Measurements from ENCODE around the gene USP3. TPM values are rescaled to one million over a fixed set of nuclear protein-coding genes. Genes with fewer than 3 reads are reported as not detected.
"Not testable (repeated sequence)": the region's sequence is repeated elsewhere in the genome, so short reads cannot be mapped to it uniquely, and the experiment has no call there.

The USP3 gene
- total RNA-seq, 1 donor from 2014 or later = 64.2 TPM

DNA sequence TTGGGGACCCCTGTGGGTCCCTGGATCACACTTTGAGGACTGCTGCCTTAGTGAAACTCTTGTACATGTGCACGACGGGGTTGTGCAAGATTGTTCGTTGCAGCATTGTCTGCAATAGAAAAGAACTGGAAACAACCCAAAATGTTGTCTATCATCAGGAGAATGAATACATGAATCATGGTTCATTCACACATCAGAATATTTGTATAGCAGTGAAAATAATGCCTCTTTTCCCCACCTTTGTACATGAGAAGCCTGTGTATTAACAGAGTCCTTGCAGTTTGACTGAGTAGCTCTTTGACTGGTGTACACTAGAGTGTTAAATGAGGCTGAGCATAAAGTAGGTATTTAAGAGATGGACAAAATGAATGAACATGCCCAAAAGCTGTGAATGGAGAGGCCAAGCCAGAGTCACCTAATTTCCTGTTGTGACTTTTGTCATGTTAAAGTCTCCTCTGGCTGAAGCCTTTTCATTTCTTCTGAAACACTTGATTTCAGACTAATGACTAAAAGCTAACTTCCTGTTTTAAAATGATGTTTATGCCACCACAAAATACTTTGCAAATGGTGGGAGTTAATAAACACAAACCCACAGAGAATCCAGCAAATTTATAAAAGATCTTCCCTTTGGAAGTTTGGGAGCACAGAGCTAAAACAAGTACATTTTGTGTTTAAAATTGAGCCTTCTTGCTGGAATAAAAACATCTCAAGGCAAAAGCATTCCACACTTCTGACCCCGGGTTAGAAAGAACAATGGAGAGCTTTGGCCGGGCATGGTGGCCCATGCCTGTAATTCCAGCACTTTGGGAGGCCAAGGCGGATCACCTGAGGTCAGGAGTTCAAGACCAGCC, 20.6 kb upstream of the USP3 start:
- peaks cover 2% of the 10 kb centered on the region for H3K27me3 Mint-ChIP-seq (ENCODE audit: insufficient read depth, low read depth)
- H3K4me3 Mint-ChIP-seq = no peak overlapping the region
- Histone ChIP-seq H4K20me1 (ENCODE audit: low read depth) (no peaks in the 10 kb centered on the region), H3K27ac (no peak overlapping the region), H3K9ac (no peak overlapping the region), H3K79me2 (ENCODE audit: low read depth) (no peaks in the 10 kb centered on the region), H3F3A (ENCODE audit: low read depth) (peaks cover 5% of the 10 kb centered on the region), H2AFZ (replicated peaks) (no peak overlapping the region), H3K4me1 (no peaks in the 10 kb centered on the region), H3K27me3 (peaks cover 9% of the 10 kb centered on the region), H3K9me3 (ENCODE audit: low read depth) (no peaks in the 10 kb centered on the region), H3K36me3 (no peaks in the 10 kb centered on the region), H3K4me3 (no peak overlapping the region), H3K4me2 (no peak overlapping the region)
- H3K4me1 Mint-ChIP-seq = peaks cover 32% of the 10 kb centered on the region
- H3K9me3 Mint-ChIP-seq = no peaks in the 10 kb centered on the region
- TF ChIP-seq EZH2phosphoT487 (IDR thresholded peaks at IDR 0.05) (no peak), EZH2 (IDR thresholded peaks at IDR 0.05) (no peak)
- TF ChIP-seq, protein P1, sequence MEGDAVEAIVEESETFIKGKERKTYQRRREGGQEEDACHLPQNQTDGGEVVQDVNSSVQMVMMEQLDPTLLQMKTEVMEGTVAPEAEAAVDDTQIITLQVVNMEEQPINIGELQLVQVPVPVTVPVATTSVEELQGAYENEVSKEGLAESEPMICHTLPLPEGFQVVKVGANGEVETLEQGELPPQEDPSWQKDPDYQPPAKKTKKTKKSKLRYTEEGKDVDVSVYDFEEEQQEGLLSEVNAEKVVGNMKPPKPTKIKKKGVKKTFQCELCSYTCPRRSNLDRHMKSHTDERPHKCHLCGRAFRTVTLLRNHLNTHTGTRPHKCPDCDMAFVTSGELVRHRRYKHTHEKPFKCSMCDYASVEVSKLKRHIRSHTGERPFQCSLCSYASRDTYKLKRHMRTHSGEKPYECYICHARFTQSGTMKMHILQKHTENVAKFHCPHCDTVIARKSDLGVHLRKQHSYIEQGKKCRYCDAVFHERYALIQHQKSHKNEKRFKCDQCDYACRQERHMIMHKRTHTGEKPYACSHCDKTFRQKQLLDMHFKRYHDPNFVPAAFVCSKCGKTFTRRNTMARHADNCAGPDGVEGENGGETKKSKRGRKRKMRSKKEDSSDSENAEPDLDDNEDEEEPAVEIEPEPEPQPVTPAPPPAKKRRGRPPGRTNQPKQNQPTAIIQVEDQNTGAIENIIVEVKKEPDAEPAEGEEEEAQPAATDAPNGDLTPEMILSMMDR (IDR thresholded peaks at IDR 0.05) = no peak
- peak overlapping the region; percentile 53 for H3K27ac Mint-ChIP-seq
- H3K36me3 Mint-ChIP-seq = no peaks in the 10 kb centered on the region
- no peak for DNase-seq (ENCODE audit: low spot score)

DNA sequence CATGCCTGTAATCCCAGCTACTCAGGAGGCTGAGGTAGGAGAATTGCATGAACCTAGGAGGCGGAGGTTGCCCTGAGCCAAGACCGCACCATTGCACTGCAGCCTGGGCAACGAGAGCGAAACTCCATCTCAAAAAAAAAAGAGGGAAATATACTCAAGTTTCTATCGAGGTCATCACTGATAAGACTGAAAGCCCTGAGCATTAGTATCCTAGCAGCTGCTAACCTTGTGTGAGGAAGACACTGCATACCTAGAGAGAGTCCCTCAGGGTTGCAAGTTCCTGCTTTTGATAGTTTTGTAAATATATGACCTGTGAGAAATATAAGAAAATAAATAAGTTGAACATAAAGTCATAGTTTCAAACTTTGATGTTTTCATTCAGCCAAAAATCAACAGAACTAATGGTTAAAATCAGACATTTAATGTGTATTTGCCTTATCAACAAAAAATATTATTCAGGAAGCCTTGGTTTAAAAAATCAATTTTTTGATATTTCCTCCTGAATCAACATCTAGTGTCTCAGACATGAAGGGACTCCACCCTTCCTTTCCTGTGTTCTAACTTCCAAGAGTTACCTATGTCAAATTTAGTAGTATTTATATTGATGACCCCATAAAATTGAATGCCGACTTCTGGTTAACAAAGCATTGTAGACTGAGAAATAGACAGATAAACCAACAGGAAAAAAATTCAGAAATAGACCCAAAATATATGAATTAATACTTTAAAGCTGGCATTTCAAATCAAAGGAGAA, 19.8 kb upstream of the USP3 start:
- TF ChIP-seq, protein P1 (IDR thresholded peaks at IDR 0.05) = no peak
- TF ChIP-seq EZH2 (IDR thresholded peaks at IDR 0.05) (no peak), EZH2phosphoT487 (IDR thresholded peaks at IDR 0.05) (no peak)
- no peak overlapping the region for H3K4me3 Mint-ChIP-seq
- H3K36me3 Mint-ChIP-seq = no peaks in the 10 kb centered on the region
- Histone ChIP-seq H4K20me1 (ENCODE audit: low read depth) (no peaks in the 10 kb centered on the region), H3F3A (ENCODE audit: low read depth) (peaks cover 5% of the 10 kb centered on the region), H3K9ac (no peak overlapping the region), H3K9me3 (ENCODE audit: low read depth) (no peaks in the 10 kb centered on the region), H3K27ac (no peak overlapping the region), H3K79me2 (ENCODE audit: low read depth) (no peaks in the 10 kb centered on the region), H2AFZ (replicated peaks) (no peak overlapping the region), H3K4me3 (no peak overlapping the region), H3K27me3 (peaks cover 12% of the 10 kb centered on the region), H3K36me3 (no peaks in the 10 kb centered on the region), H3K4me1 (no peaks in the 10 kb centered on the region), H3K4me2 (no peak overlapping the region)
- peaks cover 25% of the 10 kb centered on the region for H3K4me1 Mint-ChIP-seq
- peak overlapping the region; percentile 53 for H3K27ac Mint-ChIP-seq
- H3K27me3 Mint-ChIP-seq (ENCODE audit: insufficient read depth, low read depth) = peaks cover 2% of the 10 kb centered on the region
- no peak for DNase-seq (ENCODE audit: low spot score)
- no peaks in the 10 kb centered on the region for H3K9me3 Mint-ChIP-seq

DNA sequence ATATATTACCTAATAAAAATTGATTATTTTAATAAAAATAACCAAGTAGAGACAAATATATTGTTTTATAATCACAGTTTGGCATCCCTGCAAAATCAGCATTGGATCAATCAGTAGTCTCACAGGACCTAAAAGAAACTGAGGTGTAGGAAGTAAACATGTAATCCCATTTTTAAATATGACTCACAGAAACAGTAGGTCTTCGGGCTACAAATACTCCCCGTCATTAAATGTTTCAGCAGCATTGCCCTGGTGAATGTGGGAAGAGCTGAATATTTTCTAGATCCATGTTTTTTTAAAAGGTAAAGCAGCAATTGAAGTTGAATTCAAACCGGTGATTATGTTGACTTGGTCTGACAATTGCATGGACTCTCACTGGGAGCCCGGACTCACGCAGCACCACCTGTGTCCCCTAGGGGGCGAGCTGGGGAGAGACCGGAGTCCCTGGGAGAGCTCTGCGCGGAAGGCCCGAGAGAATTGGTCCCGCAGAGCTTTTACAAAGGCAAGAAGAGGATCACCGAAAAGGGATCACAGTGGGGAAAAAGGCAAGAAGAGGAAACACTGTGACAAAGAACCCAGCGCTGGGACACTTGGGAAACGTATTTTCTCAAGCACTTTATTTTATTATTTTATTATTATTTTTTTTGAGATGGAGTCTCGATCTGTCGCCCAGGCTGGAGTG, 17.2 kb upstream of the USP3 start:
- no peaks in the 10 kb centered on the region for H3K9me3 ChIP-seq (ENCODE audit: low read depth)
- no peak overlapping the region for H2AFZ ChIP-seq (replicated peaks)
- Mint-ChIP-seq H3K27ac (no peak overlapping the region), H3K4me3 (peak overlapping the region; percentile 68), H3K4me1 (peaks cover 25% of the 10 kb centered on the region), H3K27me3 (ENCODE audit: insufficient read depth, low read depth) (no peaks in the 10 kb centered on the region), H3K9me3 (no peaks in the 10 kb centered on the region), H3K36me3 (no peaks in the 10 kb centered on the region)
- no peak overlapping the region for H3K27ac ChIP-seq
- H3K79me2 ChIP-seq (ENCODE audit: low read depth) = no peaks in the 10 kb centered on the region
- peaks cover 20% of the 10 kb centered on the region for H3K27me3 ChIP-seq
- H3K9ac ChIP-seq = no peak overlapping the region
- peaks cover under 1% of the 10 kb centered on the region for H3K4me1 ChIP-seq
- peak; percentile 88 for DNase-seq (ENCODE audit: low spot score)
- H3K4me3 ChIP-seq = no peak overlapping the region
- no peaks in the 10 kb centered on the region for H4K20me1 ChIP-seq (ENCODE audit: low read depth)
- no peak overlapping the region for H3K4me2 ChIP-seq
- H3K36me3 ChIP-seq = no peaks in the 10 kb centered on the region
- H3F3A ChIP-seq (ENCODE audit: low read depth) = peaks cover 5% of the 10 kb centered on the region
- TF ChIP-seq, protein P1 (IDR thresholded peaks at IDR 0.05) = peak; percentile 93
- no peak for TF ChIP-seq EZH2phosphoT487 (IDR thresholded peaks at IDR 0.05)

DNA sequence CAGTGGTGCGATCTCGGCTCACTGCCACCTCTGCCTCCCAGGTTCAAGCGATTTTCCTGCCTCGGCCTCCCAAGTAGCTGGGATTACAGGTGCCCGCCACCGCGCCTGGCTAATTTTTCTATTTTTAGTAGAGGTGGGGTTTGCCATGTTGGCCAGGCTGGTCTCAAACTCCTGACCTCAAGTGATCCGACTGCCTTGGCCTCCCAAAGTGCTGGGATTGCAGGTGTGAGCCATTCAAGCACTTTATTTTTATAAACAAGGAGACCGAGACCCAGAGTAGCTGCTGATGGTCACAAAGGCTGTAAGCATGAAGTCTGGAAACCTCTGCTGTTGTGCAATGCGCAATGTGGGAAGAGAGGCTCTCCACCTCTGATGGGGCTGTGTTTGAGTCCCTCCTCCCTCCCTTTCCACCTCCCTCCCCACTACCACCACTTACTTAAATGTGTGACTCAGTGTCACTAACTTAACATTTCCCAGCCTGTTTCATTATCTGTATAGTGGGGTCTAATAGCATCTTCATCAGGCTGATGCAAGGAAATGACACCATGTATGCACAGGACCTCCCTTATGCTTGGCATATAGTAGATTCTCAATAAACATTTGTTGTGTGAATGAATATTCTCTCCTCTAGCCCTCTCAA, 16.5 kb upstream of the USP3 start:
- not testable (repeated sequence) for H3K9me3 ChIP-seq (ENCODE audit: low read depth); H3K4me3 ChIP-seq; H4K20me1 ChIP-seq (ENCODE audit: low read depth); H3K27me3 Mint-ChIP-seq (ENCODE audit: insufficient read depth, low read depth); H3K27ac ChIP-seq; H3K9me3 Mint-ChIP-seq; H3K27ac Mint-ChIP-seq; H3K4me3 Mint-ChIP-seq; H3K4me1 ChIP-seq; H3K9ac ChIP-seq; H3K79me2 ChIP-seq (ENCODE audit: low read depth); DNase-seq (ENCODE audit: low spot score); H3K36me3 Mint-ChIP-seq; H3K36me3 ChIP-seq; H2AFZ ChIP-seq (replicated peaks); H3F3A ChIP-seq (ENCODE audit: low read depth); H3K4me2 ChIP-seq
- H3K4me1 Mint-ChIP-seq = peaks cover 28% of the 10 kb centered on the region
- peaks cover 24% of the 10 kb centered on the region for H3K27me3 ChIP-seq
